ENCODE results near the gene PCDHA5.

- no peak for TF ChIP-seq CTCF (IDR thresholded peaks at IDR 0.05)
- no peak for TF ChIP-seq POLR2A (IDR thresholded peaks at IDR 0.05)
Measured at GRCh38 chr5:140802781-140803271, 18.6 kb upstream of the PCDHA5 start.
